Hepatocyte (in vitro differentiated cells): ENCODE data around the gene EHBP1.

Experiments used
- CTCF ChIP-seq: fragments of 200-600 bp; sonication (generic); IDR thresholded peaks from 2 replicates; pipeline ENCODE4 v1.5.1; 2016; ENCODE audit warnings: antibody characterized with exemption, mild to moderate bottlenecking; ENCODE audit not compliant: poor library complexity
- EZH2 ChIP-seq: fragments of 200-600 bp; sonication (generic); IDR thresholded peaks from 2 replicates; pipeline ENCODE4 v1.6.1; 2016; ENCODE audit warnings: antibody characterized with exemption, mild to moderate bottlenecking, borderline replicate concordance

DNA sequence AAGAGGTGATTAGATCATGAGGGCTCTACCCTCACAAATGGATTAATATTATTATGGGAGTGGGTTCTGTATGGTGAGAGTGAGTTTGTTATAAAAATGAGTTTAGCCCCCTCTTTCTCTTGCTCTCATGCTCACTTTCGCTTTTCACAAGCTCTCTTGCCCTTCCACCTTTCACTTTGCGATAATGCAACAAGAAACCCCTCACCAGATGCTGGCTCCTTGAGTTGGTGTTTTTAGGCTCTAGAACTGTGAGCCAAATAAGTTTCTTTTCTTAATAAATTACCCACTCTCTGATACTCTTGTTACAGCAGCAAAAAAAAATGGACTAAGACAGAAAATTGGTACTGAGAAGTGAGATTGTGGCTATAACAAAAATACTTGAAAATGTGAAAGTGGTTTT lies 106.5 kb downstream of the EHBP1 start:
- TF ChIP-seq CTCF: no peak
- no peak for TF ChIP-seq EZH2
